Adrenal gland (tissue), 12 donors: ENCODE measurements around the gene SLC39A5. TPM values are rescaled to one million over a fixed set of nuclear protein-coding genes. Genes with fewer than 3 reads are reported as not detected.

Experiments
- DNase-seq, 7 donors: peaks; one replicate each; pipeline ENCODE4 v3.0.0-alpha.2; 2019 to 2020
- H3K27ac ChIP-seq, 5 donors: fragments of 200-600 bp; sonication (generic) in 4 of 5; 1 replicate in 3 of 5; 2 replicates in 2 of 5; pipeline versions ENCODE4 v1.5.1 to v1.8.0; 2016 to 2020; ENCODE audit warnings: mild to moderate bottlenecking in 1 of 5
- H3K27me3 ChIP-seq: fragments of 200-600 bp; 2 replicates; pipeline ENCODE4 v1.8.0; 2021
- H3K36me3 ChIP-seq, 2 donors: fragments of 200-600 bp; replicated peaks in 1 of 2; 1 replicate in 1 of 2; 2 replicates in 1 of 2; pipeline versions ENCODE4 v1.5.1 to v1.8.0; 2018 to 2022
- H3K4me1 ChIP-seq, 2 donors: fragments of 200-600 bp; replicated peaks in 1 of 2; 1 replicate in 1 of 2; 2 replicates in 1 of 2; pipeline versions ENCODE4 v1.5.1 to v1.8.0; 2018 to 2021
- H3K4me3 ChIP-seq, 4 donors: fragments of 200-600 bp; sonication (generic) in 3 of 4; one replicate each; pipeline ENCODE4 v1.5.1; 2016 to 2018
- H3K9me3 ChIP-seq, 3 donors: fragments of 200-600 bp; sonication (generic) in 1 of 3; replicated peaks in 1 of 3; 1 replicate in 2 of 3; 2 replicates in 1 of 3; pipeline versions ENCODE4 v1.5.1 to v1.8.0; 2016 to 2021
- POLR2A ChIP-seq, 2 donors: fragments of 450-650 bp; IDR thresholded peaks; one replicate each; pipeline ENCODE4 v1.6.1; 2017; ENCODE audit warnings: antibody characterized with exemption in 2 of 2, mild to moderate bottlenecking in 2 of 2, moderate library complexity in 1 of 2
- WGBS, 4 donors: extraction: QIAGEN DNeasy Blood & Tissue Kit in 2 of 4; methylation state at CpG; one replicate each; pipeline versions ENCODE4 v1.1.5 to v1.1.7; 2013 to 2017; 5-methylcytosine and 5-hydroxymethylcytosine counted together
- intact Hi-C, 2 donors: fragments of 100-400 bp; cut with DNase I; formaldehyde crosslinking; loops; one replicate each; pipeline versions ENCODE4 v1.14.1 to v1.15.0; 2022 to 2023
- polyA plus RNA-seq, 3 donors: library from polyadenylated mRNA; stranded (reverse); fragments of 200-250 nt in 2 of 3; fragments of 350-450 nt in 1 of 3; fragmentation: Illumina TruSeq in 1 of 3; extraction: RNeasy Lipid Tissue Mini Kit (QIAGEN cat#74804) in 1 of 3; gene quantifications; one replicate each; pipeline ENCODE4 v1.2.3, GENCODE V29; 2013 to 2014
- total RNA-seq, 9 donors: library from RNA; depleted of rRNA in 4 of 9; stranded (reverse); fragments of >200 nt in 4 of 9; fragments of 120-200 nt in 1 of 9; fragmentation: NEBNext Ultra II Directional in 1 of 9; extraction: Animal tissue kit (Norgen Biotek cat#: 25700) in 1 of 9; gene quantifications; one replicate each; pipeline versions ENCODE4 v1.1.0 to v1.2.4, GENCODE V29; 2013 to 2023
- donor health status: healthy with polysubstance abuse.
- donor health status: Bipolar disorder and iron deficiency.
- donor health status: DM: yes; HTN: yes; CAD: no.
- donor health status: DM: no; HTN: no; CAD: no.
- donor health status: DM: no; HTN: no; CAD: no.
- donor health status: DM: yes; HTN: yes; CAD: no.

The SLC39A5 gene
- total and polyA plus RNA-seq, 12 donors, result 0.50 to 2.0 (median 0.65) TPM; not detected in 7

DNA sequence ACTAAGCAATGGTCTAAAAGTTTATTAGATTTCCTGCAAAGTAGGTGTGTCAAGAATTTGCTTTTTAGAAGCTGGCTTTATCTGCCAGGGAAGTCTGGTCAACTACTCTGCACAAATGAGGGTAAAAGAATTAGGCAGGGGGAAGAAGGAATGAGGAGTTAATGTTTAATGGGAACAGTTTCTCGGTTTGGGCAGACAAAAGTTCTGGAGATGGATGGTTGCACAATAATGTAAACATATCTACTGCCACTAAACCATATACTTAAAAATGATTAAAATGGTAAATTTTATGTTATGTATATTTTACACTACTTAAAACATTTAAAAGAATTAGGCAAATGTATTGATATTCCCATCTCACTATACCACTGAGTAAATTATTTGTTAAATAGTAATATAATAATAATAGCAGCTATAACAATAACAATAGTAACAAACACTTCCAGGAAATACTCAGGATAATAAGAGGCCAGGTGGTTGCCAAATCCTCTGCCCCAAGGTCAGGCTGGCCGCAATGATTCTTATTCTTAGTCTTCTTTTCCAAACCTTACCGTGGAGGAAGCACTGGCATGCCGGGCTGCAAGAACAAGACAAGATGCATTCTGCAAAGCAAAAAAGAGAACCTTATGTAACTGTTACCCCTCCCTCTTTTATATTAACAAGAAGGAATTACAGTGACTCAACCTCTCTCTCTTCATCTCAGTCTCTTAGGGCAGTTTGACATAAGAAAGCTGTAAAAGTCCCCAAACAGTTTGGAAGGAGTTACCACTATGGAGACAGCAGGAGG, 56.4 kb downstream of the SLC39A5 start:
- Histone ChIP-seq H3K4me1 (peaks cover 6 to 30% of the 10 kb centered on the region in 2 donors), H3K27ac (peak overlapping the region in 2 of 5 donors; percentile 10 to 28), H3K36me3 (peaks cover 0 to 59% of the 10 kb centered on the region in 2 donors), H3K27me3 (no peaks in the 10 kb centered on the region), H3K4me3 (no peak overlapping the region), H3K9me3 (no peaks in the 10 kb centered on the region)
- DNase-seq, result peak in 3 of 7 donors; percentile 31 to 70 (median 45)
- 27 to 36% (median 30%) methylated on average over 4 of the region's 4 CpGs for WGBS, 4 donors
- no peak for TF ChIP-seq POLR2A (IDR thresholded peaks at IDR 0.05)
- intact Hi-C loops, result no loop called here

Other genes starting within 250 kb of the SLC39A5 start
- gene SUOX, start 232.8 kb upstream of the SLC39A5 start, total RNA-seq, result 10 to 100 TPM; 49.3 to 72.6 (median 56.6) TPM
- 10 to 100 TPM; 27.7 to 49.7 (median 37.1) TPM for gene SUOX, start 232.8 kb upstream of the SLC39A5 start, polyA plus RNA-seq
- gene IKZF4, start 209.0 kb upstream of the SLC39A5 start, total RNA-seq, result 10 to 100 TPM in 6 of 9 donors, 1 to 10 TPM in 3; 6.0 to 34.0 (median 13.3) TPM
- gene IKZF4, start 209.0 kb upstream of the SLC39A5 start, polyA plus RNA-seq, result 10 to 100 TPM in 1 of 3 donors, 1 to 10 TPM in 2; 5.7 to 10.3 (median 6.4) TPM
- 1,000 to 10,000 TPM in 3 of 9 donors, 100 to 1,000 TPM in 3, 10 to 100 TPM in 3; 76.7 to 2,374 (median 441) TPM for gene RPS26, start 188.1 kb upstream of the SLC39A5 start, total RNA-seq
- 1,000 to 10,000 TPM; 1,149 to 1,897 (median 1,249) TPM for gene RPS26, start 188.1 kb upstream of the SLC39A5 start, polyA plus RNA-seq
- 10 to 100 TPM in 1 of 9 donors, 1 to 10 TPM in 8; 1.3 to 25.7 (median 1.6) TPM for gene ERBB3, start 149.9 kb upstream of the SLC39A5 start, total RNA-seq
- 1 to 10 TPM; 1.9 to 5.0 (median 2.6) TPM for gene ERBB3, start 149.9 kb upstream of the SLC39A5 start, polyA plus RNA-seq
- gene PA2G4, start 125.5 kb upstream of the SLC39A5 start, total RNA-seq, result 100 to 1,000 TPM in 5 of 9 donors, 10 to 100 TPM in 4; 64.1 to 129 (median 106) TPM
- 100 to 1,000 TPM in 2 of 3 donors, 10 to 100 TPM in 1; 83.3 to 252 (median 106) TPM for gene PA2G4, start 125.5 kb upstream of the SLC39A5 start, polyA plus RNA-seq
- 1,000 to 10,000 TPM; 1,635 to 5,801 (median 3,259) TPM for gene RPL41, start 113.4 kb upstream of the SLC39A5 start, total RNA-seq
- gene RPL41, start 113.4 kb upstream of the SLC39A5 start, polyA plus RNA-seq, result 1,000 to 10,000 TPM; 2,153 to 6,204 (median 2,446) TPM
- gene ZC3H10, start 111.8 kb upstream of the SLC39A5 start, total RNA-seq, result 10 to 100 TPM in 3 of 9 donors, 1 to 10 TPM in 6; 4.3 to 15.0 (median 8.4) TPM
- gene ZC3H10, start 111.8 kb upstream of the SLC39A5 start, polyA plus RNA-seq, result 1 to 10 TPM; 2.2 to 5.5 (median 5.0) TPM
- 100 to 1,000 TPM in 7 of 9 donors, 10 to 100 TPM in 2; 26.3 to 156 (median 125) TPM for gene ESYT1, start 101.8 kb upstream of the SLC39A5 start, total RNA-seq
- 100 to 1,000 TPM in 1 of 3 donors, 10 to 100 TPM in 2; 27.2 to 103 (median 35.4) TPM for gene ESYT1, start 101.8 kb upstream of the SLC39A5 start, polyA plus RNA-seq
- 10 to 100 TPM; 28.0 to 89.3 (median 66.8) TPM for gene MYL6B, start 77.5 kb upstream of the SLC39A5 start, total RNA-seq
- 100 to 1,000 TPM in 2 of 3 donors, 10 to 100 TPM in 1; 33.4 to 129 (median 118) TPM for gene MYL6B, start 77.5 kb upstream of the SLC39A5 start, polyA plus RNA-seq
- 1,000 to 10,000 TPM; 1,276 to 2,410 (median 1,576) TPM for gene MYL6, start 71.7 kb upstream of the SLC39A5 start, total RNA-seq
- 1,000 to 10,000 TPM; 1,464 to 3,646 (median 1,841) TPM for gene MYL6, start 71.7 kb upstream of the SLC39A5 start, polyA plus RNA-seq
- gene SMARCC2, start 40.6 kb upstream of the SLC39A5 start, total RNA-seq, result 100 to 1,000 TPM in 1 of 9 donors, 10 to 100 TPM in 8; 36.3 to 102 (median 64.0) TPM
- 10 to 100 TPM; 22.8 to 75.1 (median 46.6) TPM for gene SMARCC2, start 40.6 kb upstream of the SLC39A5 start, polyA plus RNA-seq
- gene RNF41, start 8.1 kb upstream of the SLC39A5 start, total RNA-seq, result 10 to 100 TPM; 42.4 to 90.6 (median 64.1) TPM
- 10 to 100 TPM; 13.0 to 44.0 (median 13.5) TPM for gene RNF41, start 8.1 kb upstream of the SLC39A5 start, polyA plus RNA-seq
- 10 to 100 TPM; 23.8 to 55.4 (median 48.4) TPM for gene NABP2, start 5.7 kb upstream of the SLC39A5 start, total RNA-seq
- 10 to 100 TPM; 24.6 to 48.3 (median 39.7) TPM for gene NABP2, start 5.7 kb upstream of the SLC39A5 start, polyA plus RNA-seq
- gene ANKRD52, start 28.3 kb downstream of the SLC39A5 start, total RNA-seq, result 10 to 100 TPM; 21.3 to 86.8 (median 28.5) TPM
- gene ANKRD52, start 28.3 kb downstream of the SLC39A5 start, polyA plus RNA-seq, result 10 to 100 TPM in 2 of 3 donors, 1 to 10 TPM in 1; 8.4 to 54.0 (median 28.8) TPM
- 10 to 100 TPM; 24.2 to 65.1 (median 33.7) TPM for gene COQ10A, start 36.9 kb downstream of the SLC39A5 start, total RNA-seq
- 10 to 100 TPM; 25.2 to 47.6 (median 36.7) TPM for gene COQ10A, start 36.9 kb downstream of the SLC39A5 start, polyA plus RNA-seq
- gene CS, start 70.3 kb downstream of the SLC39A5 start, total RNA-seq, result 100 to 1,000 TPM; 143 to 417 (median 265) TPM
- gene CS, start 70.3 kb downstream of the SLC39A5 start, polyA plus RNA-seq, result 100 to 1,000 TPM in 1 of 3 donors, 10 to 100 TPM in 2; 64.6 to 404 (median 73.1) TPM
- 100 to 1,000 TPM; 103 to 163 (median 146) TPM for gene CNPY2, start 85.9 kb downstream of the SLC39A5 start, total RNA-seq
- 100 to 1,000 TPM; 138 to 192 (median 179) TPM for gene CNPY2, start 85.9 kb downstream of the SLC39A5 start, polyA plus RNA-seq
- gene PAN2, start 103.9 kb downstream of the SLC39A5 start, total RNA-seq, result 100 to 1,000 TPM in 1 of 9 donors, 10 to 100 TPM in 8; 19.6 to 124 (median 61.6) TPM
- 100 to 1,000 TPM in 2 of 3 donors, 10 to 100 TPM in 1; 40.8 to 111 (median 102) TPM for gene PAN2, start 103.9 kb downstream of the SLC39A5 start, polyA plus RNA-seq
- gene IL23A, start 108.8 kb downstream of the SLC39A5 start, total RNA-seq, result under 1 TPM in 4 of 9 donors, not detected in 5; 0.29 to 0.67 (median 0.62) TPM
- 1 to 10 TPM in 1 of 3 donors, under 1 TPM in 2; 0.55 to 1.3 (median 0.64) TPM for gene IL23A, start 108.8 kb downstream of the SLC39A5 start, polyA plus RNA-seq
- 100 to 1,000 TPM in 5 of 9 donors, 10 to 100 TPM in 4; 74.2 to 197 (median 101) TPM for gene STAT2, start 130.1 kb downstream of the SLC39A5 start, total RNA-seq
- gene STAT2, start 130.1 kb downstream of the SLC39A5 start, polyA plus RNA-seq, result 100 to 1,000 TPM in 1 of 3 donors, 10 to 100 TPM in 2; 45.3 to 120 (median 47.3) TPM
- not detected for gene APOF, start 132.8 kb downstream of the SLC39A5 start, total RNA-seq
- under 1 TPM in 1 of 3 donors, not detected in 2; 0.24 TPM for gene APOF, start 132.8 kb downstream of the SLC39A5 start, polyA plus RNA-seq
- 1 to 10 TPM; 5.9 to 9.3 (median 7.3) TPM for gene TIMELESS, start 219.4 kb downstream of the SLC39A5 start, total RNA-seq
- gene TIMELESS, start 219.4 kb downstream of the SLC39A5 start, polyA plus RNA-seq, result 1 to 10 TPM; 4.6 to 5.6 (median 5.3) TPM
- 1 to 10 TPM in 1 of 9 donors, under 1 TPM in 3, not detected in 5; 0.32 to 1.6 (median 0.39) TPM for gene MIP, start 224.6 kb downstream of the SLC39A5 start, total RNA-seq
- gene MIP, start 224.6 kb downstream of the SLC39A5 start, polyA plus RNA-seq, result under 1 TPM; 0.08 to 0.24 (median 0.17) TPM
- gene SPRYD4, start 238.5 kb downstream of the SLC39A5 start, total RNA-seq, result 1 to 10 TPM; 2.8 to 6.5 (median 5.3) TPM
- gene SPRYD4, start 238.5 kb downstream of the SLC39A5 start, polyA plus RNA-seq, result 1 to 10 TPM; 2.5 to 5.6 (median 3.2) TPM